HL-60 (cell line): ENCODE measurements around the gene ELOA.

Experiments used
- CTCF ChIP-seq: IDR thresholded peaks from one replicate; pipeline ENCODE4 v1.5.1; 2011; ENCODE audit warnings: low read length, control low read depth, inconsistent platforms; ENCODE audit not compliant: insufficient read depth
- GABPA ChIP-seq: IDR thresholded peaks from 2 replicates; pipeline ENCODE4 v1.6.1; 2012; ENCODE audit warnings: low read depth
- POLR2AphosphoS5 ChIP-seq: IDR thresholded peaks from 2 replicates; pipeline ENCODE4 v1.6.1; 2012; ENCODE audit warnings: low read depth
- REST ChIP-seq: IDR thresholded peaks from 2 replicates; pipeline ENCODE4 v1.6.1; 2012; ENCODE audit warnings: low read depth; ENCODE audit not compliant: insufficient replicate concordance

- no peak for TF ChIP-seq CTCF
- TF ChIP-seq GABPA = no peak
- no peak for TF ChIP-seq REST
- TF ChIP-seq POLR2AphosphoS5 = no peak
Measured at GRCh38 chr1:23742670-23743286, 493 bp upstream of the ELOA start.
